GM21717 (cell line): Measurements from ENCODE around the gene CHMP6.

Experiments
- ATAC-seq: cut with Tn5 transposase; IDR thresholded peaks from one replicate; pipeline ENCODE4 v1.9.1; 2021; ENCODE audit warnings: mild to moderate bottlenecking, moderate library complexity; ENCODE audit not compliant: unreplicated experiment

CHMP6 gene

DNA sequence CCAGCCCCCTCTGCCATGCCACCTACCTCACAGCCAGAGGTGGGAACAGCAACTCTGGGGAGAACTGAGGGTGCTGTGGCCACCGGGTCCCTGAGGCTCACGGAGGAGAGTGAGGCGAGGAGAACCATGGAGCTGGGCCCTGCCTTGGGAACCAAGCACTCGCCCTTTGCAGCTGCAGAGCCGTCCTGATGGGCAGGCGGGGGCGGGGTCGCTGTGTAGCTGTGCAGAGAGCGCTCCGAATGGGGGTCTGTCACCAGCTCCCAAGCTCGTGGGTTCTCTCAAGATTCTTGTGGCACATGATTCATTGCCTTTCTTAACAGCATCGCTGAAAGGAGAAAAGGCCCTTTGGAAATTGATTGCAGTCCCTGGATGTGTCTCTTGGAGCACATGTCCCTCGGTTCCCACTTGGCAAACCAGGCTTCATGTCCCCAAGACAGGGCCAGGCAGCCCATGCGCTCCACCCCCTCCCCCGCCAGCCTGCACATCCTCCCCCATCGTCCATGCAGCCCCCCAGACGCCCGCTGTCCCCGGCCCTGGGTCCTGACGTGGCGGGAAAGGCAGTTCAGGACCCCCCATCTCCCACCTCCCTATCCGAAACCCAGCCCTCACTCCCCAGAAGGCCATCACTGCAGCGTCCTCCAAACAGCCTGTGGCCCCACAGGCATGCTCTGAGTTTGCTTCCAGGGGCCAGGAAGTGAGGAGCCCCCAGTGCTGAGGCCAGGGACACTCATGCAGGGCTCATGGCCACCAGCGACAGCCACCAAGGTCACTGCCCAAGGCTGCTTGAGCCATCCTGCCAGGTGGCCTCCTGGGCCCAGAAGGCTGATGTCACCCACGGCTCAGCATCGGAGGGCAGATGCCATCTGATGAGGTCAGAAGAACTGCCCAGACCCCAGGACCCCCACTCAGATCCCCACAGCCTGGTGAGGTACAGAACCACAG lies 20.6 kb upstream of the CHMP6 start:
- no peak for ATAC-seq

- ATAC-seq = no peak
Measured at GRCh38 chr17:80971704-80972304, 19.8 kb upstream of the CHMP6 start.

DNA sequence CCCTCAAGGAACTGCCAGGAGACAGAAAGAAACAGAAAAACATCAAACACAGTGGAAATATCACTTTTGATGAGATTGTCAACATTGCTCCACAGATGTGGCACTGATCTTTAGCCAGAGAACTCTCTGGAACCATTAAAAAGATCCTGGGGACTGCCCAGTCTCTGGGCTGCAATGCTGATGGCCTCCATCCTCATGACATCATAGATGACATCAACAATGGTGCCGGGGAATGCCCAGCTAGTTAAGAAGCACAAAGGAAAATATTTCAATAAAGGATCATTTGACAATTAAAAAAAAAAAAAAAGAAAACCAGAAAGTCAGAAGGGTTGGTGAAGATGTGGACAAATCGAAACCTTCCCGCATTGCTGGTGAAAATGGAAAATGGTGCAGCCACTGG lies 14.9 kb upstream of the CHMP6 start:
- no peak for ATAC-seq

DNA sequence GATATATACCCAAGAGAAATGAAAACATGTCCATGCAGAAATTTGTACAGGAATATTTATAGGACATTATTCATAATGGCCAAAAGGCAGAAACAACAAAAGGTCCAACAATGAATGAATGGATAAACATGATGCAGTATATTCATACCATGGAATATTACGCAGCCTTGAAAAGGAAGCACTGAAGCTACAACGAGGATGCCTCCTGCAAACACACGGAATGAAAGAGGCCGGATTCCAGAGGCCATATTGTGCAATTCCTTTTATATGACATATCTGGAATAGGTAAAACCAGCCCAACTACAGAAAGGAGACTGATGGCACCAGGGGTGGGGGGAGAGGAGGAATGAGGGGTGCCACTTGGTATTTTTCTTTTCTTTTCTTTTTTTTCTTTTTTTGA lies 14.5 kb upstream of the CHMP6 start:
- ATAC-seq = no peak

- no peak for ATAC-seq
Measured at GRCh38 chr17:80978499-80979497, 12.8 kb upstream of the CHMP6 start.

GRCh38 chr17:80979547-80980378 lies 11.9 kb upstream of the CHMP6 start:
- no peak for ATAC-seq

GRCh38 chr17:80980397-80981061 lies 11.1 kb upstream of the CHMP6 start:
- no peak for ATAC-seq

- no peak for ATAC-seq
Measured at GRCh38 chr17:80981062-80981902, 10.4 kb upstream of the CHMP6 start.

- ATAC-seq = no peak
Measured at GRCh38 chr17:80981929-80982425, 9.7 kb upstream of the CHMP6 start.

- ATAC-seq = no peak
Measured at GRCh38 chr17:80982426-80982974, 9.1 kb upstream of the CHMP6 start.

- no peak for ATAC-seq
Measured at GRCh38 chr17:80983545-80983944, 8.1 kb upstream of the CHMP6 start.

DNA sequence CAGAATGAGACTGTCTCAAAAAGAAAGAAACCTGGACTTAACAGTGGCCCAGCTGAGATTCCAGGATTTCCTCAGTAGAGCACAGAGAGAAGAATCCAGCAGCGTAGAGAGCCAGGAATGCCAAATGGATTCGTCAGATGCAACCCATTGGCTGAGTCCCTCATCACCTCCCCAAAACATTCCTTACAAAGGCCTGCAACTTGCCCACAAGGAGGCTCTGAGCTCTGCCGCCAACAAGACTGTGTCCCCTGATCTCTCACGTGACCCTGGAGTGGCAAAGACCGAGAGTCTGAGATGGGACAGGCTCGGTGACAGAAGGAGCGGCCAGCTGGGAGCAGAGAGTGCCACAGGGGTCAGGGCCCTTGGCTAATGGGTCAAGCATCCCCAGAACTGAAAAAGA lies 6.9 kb upstream of the CHMP6 start:
- no peak for ATAC-seq

GRCh38 chr17:80986046-80986445 lies 5.6 kb upstream of the CHMP6 start:
- no peak for ATAC-seq

DNA sequence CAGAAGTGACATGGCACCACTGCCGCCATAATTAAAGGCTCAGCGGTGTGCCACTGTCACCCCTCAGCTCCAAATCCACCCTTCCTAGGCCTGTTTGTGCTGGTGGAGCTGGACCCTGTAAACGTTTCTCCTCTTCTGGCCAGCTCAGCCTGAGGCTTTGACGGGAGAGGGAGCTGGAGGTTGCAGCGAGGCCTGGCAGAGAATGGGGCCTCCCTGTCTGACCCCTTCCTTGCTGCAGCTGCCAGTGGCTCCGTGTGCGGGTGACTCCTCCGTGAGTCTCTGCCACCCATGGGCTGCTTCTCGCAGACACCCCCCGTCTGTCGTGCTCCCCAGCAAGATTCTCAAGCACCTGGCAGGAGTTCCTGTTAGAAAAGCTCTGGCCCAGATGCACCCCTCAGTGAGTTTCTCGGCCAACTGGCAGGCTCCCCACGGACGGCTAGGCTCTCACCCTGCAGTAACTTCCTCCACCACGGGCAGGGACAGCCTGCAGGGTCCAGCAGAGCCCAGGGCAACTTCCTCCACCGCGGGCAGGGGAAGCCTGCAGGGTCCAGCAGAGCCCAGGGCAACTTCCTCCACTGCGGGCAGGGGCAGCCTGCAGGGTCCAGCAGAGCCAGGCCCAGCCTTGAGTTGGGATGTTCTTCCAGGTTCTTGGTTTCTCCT lies 4.7 kb upstream of the CHMP6 start:
- ATAC-seq = no peak

DNA sequence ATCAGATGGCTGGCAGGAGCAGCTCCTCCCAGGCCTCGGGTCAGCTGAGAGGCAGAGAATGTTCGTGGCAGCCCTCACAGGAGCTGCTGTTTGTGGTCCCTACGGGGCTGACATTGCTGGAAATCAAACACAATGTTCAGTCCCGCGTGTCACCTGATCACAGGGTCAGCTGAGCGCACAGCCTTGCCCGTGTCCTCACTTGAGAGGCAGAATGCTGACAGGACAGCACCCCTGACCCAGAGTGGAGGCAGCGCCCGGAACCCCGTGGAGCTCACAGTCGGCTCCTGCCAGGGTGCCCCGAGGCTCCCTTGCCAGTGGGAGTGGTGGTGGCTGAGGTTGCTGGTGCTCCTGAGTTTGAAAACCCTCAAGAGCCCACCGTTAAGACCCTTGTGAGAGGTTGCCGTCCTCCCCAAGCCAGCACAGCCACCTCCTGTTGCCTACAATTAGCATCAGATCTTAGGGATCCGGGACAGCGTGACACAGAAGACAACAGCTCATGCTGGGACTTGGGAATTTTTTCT lies 3.6 kb upstream of the CHMP6 start:
- ATAC-seq = no peak

- no peak for ATAC-seq
Measured at GRCh38 chr17:80989586-80989913, 2.1 kb upstream of the CHMP6 start.

- no peak for ATAC-seq
Measured at GRCh38 chr17:80990921-80991644, 558 bp upstream of the CHMP6 start.
